ENCODE measurements around the gene TACR2. TPM values are rescaled to one million over a fixed set of nuclear protein-coding genes. Genes with fewer than 3 reads are reported as not detected.
A peak's percentile ranks its signal among the peaks of the same experiment; 100 is the strongest.

The TACR2 gene
- total and polyA plus RNA-seq, 2 of the 13 experiments (the other 11 are each of a cell fraction or from before 2014, with no cell fraction given), result 0.04 TPM; not detected in 1

- peak overlapping the region; percentile 22; the same call in 1 of the 2 replicates for H3K4me2 ChIP-seq (ENCODE audit: low read depth, low read length)
- 36% methylated on average over 12 of the region's 13 CpGs for WGBS (ENCODE audit: low lambda C conversion rate)
These were observed 20.9 kb upstream of the TACR2 start for GRCh38 chr10:69437321-69438259.

More at GRCh38 chr10:69437321-69438259, 20.9 kb upstream of the TACR2 start:
- intact Hi-C loops (cut with micrococcal nuclease; ENCODE audit: unreplicated experiment) (no loop called here), in situ Hi-C loops (cut with HindIII; ENCODE audit: extremely low pct_ligation_motif_present, low pct_unique_long_range_greater_than_20kb) (no loop called here)
- DNase-seq (ENCODE audit: low spot score), result no peak
- no peak overlapping the region for H2AFZ ChIP-seq (ENCODE audit: low read length)
- FAIRE-seq, result no peak
- H3K9me3 ChIP-seq (ENCODE audit: low read length), result no peaks in the 10 kb centered on the region
- no peak overlapping the region for H3K9ac ChIP-seq (ENCODE audit: insufficient read depth, low read depth, low read length)
- H3K4me3 ChIP-seq (replicated peaks in 1 of 3; ENCODE audit: insufficient read depth in 1 of 3, low read depth in 2 of 3, low read length in 3 of 3), result no peak overlapping the region
- 0 out of 5 replicates have a peak, but pooled peaks cover 0 to 15% of the 10 kb centered on the region in 2 experiments for H3K27me3 ChIP-seq (ENCODE audit: control insufficient read depth in 1 of 2, insufficient read depth in 2 of 2, low read length in 2 of 2)
- no peaks in the 10 kb centered on the region for H3K79me2 ChIP-seq (ENCODE audit: insufficient read depth, low read length)
- CTCF ChIA-PET (ENCODE audit: low intra/inter-chr PET ratio, low total read pairs), result no interaction called here
- TF ChIP-seq ZXDC (CRISPR knock-in tag; IDR thresholded peaks at IDR 0.05), result no peak
- TF ChIP-seq SMAD9 (CRISPR knock-in tag; IDR thresholded peaks at IDR 0.05), result no peak
- TF ChIP-seq ZSCAN12 (CRISPR knock-in tag; IDR thresholded peaks at IDR 0.05), result no peak
- peak; percentile 22; the same call in 1 of the 2 replicates for TF ChIP-seq CEBPB (IDR thresholded peaks at IDR 0.05; ENCODE audit: borderline replicate concordance, low read depth, low read length)
- POLR2A ChIA-PET, result no interaction called here
- no peak overlapping the region for H3K27ac ChIP-seq (ENCODE audit: extremely low read length, insufficient read depth, low read length)
- no TSS peak for BruUV-seq (replicated peaks)
- ATAC-seq, result no peak
- no peaks in the 10 kb centered on the region for H3K36me3 ChIP-seq (replicated peaks in 1 of 2; ENCODE audit: control insufficient read depth in 1 of 2, insufficient read depth in 2 of 2, low read length in 2 of 2)
- H4K20me1 ChIP-seq (ENCODE audit: insufficient read depth, low read length), result no peaks in the 10 kb centered on the region
- peaks cover 24% of the 10 kb centered on the region for H3K4me1 ChIP-seq (ENCODE audit: insufficient read depth, low read length)

Data from HepG2 (cell line).